Gastrocnemius medialis (tissue), 4 donors: ENCODE data around the gene CPED1. TPM values are rescaled to one million over a fixed set of nuclear protein-coding genes. Genes with fewer than 3 reads are reported as not detected.

Experiments used
- ATAC-seq, 2 donors: fragments of 150-250 bp; one replicate each; pipeline ENCODE4 v1.9.1; 2016
- DNase-seq, 2 donors: peaks; one replicate each; pipeline ENCODE4 v3.0.0-alpha.2; 2019
- H3K27ac ChIP-seq, 4 donors: fragments of 200-600 bp; sonication (generic); 1 replicate in 1 of 4; 2 replicates in 3 of 4; pipeline ENCODE4 v1.5.1; 2016 to 2018; ENCODE audit warnings: mild to moderate bottlenecking in 2 of 4, moderate library complexity in 1 of 4
- H3K27me3 ChIP-seq, 3 donors: fragments of 200-600 bp; sonication (generic) in 2 of 3; 1 replicate in 1 of 3; 2 replicates in 2 of 3; pipeline versions ENCODE4 v1.5.1 to v1.6.0; 2016 to 2019; ENCODE audit warnings: mild to moderate bottlenecking in 1 of 3, moderate library complexity in 1 of 3
- H3K36me3 ChIP-seq, 2 donors: fragments of 200-600 bp; sonication (generic) in 1 of 2; one replicate each; pipeline ENCODE4 v1.5.1; 2017 to 2018
- H3K4me1 ChIP-seq, 2 donors: fragments of 200-600 bp; sonication (generic) in 1 of 2; one replicate each; pipeline ENCODE4 v1.5.1; 2016 to 2017; ENCODE audit warnings: mild to moderate bottlenecking in 2 of 2
- H3K4me3 ChIP-seq, 4 donors: fragments of 200-600 bp; sonication (generic) in 3 of 4; 1 replicate in 1 of 4; 2 replicates in 3 of 4; pipeline ENCODE4 v1.5.1; 2016 to 2019; ENCODE audit warnings: mild to moderate bottlenecking in 2 of 4
- H3K9me3 ChIP-seq, 3 donors: fragments of 200-600 bp; sonication (generic) in 2 of 3; 1 replicate in 1 of 3; 2 replicates in 2 of 3; pipeline ENCODE4 v1.5.1; 2016 to 2019
- POLR2A ChIP-seq, 2 donors: fragments of 450-650 bp; IDR thresholded peaks; one replicate each; pipeline ENCODE4 v1.6.1; 2017; ENCODE audit warnings: antibody characterized with exemption in 2 of 2, mild to moderate bottlenecking in 2 of 2, moderate library complexity in 2 of 2
- in situ Hi-C, 4 donors: fragments of 200-750 bp; cut with MboI; loops; one replicate each; pipeline versions ENCODE4 v1.15.0 to v1.8.0; 2017; ENCODE audit warnings: low sequenced_read_pairs in 4 of 4
- intact Hi-C: fragments of 100-400 bp; cut with DNase I; formaldehyde crosslinking; loops from one replicate; pipeline ENCODE4 v1.15.1; 2023; ENCODE audit warnings: low total_unique reads
- total RNA-seq, 4 donors: library from RNA; depleted of rRNA; stranded (reverse); fragments of >200 nt; gene quantifications; one replicate each; pipeline versions ENCODE4 v1.1.0 to v1.2.3, GENCODE V29; 2016
- TF ChIP-seq, protein P1 (sequence below), 5 experiments: fragments of 450-650 bp in 3 of 5; fragments of 200-600 bp in 2 of 5; sonication (generic) in 2 of 5; IDR thresholded peaks in 4 of 5; conservative IDR thresholded peaks in 1 of 5; 1 replicate in 4 of 5; 2 replicates in 1 of 5; pipeline ENCODE4 v1.5.1; 2016 to 2019; ENCODE audit warnings: antibody characterized with exemption in 5 of 5, mild to moderate bottlenecking in 3 of 5, moderate library complexity in 3 of 5

The CPED1 gene
- total RNA-seq, 4 donors from 2014 or later, result 4.8 to 35.5 (median 34.1) TPM

DNA sequence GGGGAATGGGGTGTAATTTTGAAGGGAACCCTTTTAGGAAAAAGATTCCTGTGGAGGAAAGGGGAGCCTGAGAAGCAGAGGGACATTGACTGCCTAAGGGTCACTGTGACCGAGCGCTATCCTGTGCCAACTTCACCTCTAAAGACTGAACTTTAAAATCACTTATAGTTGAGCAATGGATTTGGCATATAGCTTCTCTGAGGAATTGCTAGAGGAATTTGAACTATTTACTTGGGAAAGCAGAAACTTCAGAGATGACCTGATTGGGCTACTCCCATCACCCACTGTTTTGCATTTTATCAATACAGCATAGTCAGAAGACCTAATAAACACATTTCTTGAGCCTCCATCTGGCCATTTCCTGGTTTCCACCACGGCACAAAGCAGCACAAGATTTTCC lies 316.6 kb downstream of the CPED1 start:
- no peak for DNase-seq
- in situ Hi-C loops, result no loop called here
- Histone ChIP-seq H3K27me3 (no peaks in the 10 kb centered on the region), H3K4me3 (no peak overlapping the region), H3K9me3 (no peaks in the 10 kb centered on the region), H3K36me3 (no peaks in the 10 kb centered on the region), H3K27ac (no peak overlapping the region), H3K4me1 (no peaks in the 10 kb centered on the region)
- TF ChIP-seq, protein P1, sequence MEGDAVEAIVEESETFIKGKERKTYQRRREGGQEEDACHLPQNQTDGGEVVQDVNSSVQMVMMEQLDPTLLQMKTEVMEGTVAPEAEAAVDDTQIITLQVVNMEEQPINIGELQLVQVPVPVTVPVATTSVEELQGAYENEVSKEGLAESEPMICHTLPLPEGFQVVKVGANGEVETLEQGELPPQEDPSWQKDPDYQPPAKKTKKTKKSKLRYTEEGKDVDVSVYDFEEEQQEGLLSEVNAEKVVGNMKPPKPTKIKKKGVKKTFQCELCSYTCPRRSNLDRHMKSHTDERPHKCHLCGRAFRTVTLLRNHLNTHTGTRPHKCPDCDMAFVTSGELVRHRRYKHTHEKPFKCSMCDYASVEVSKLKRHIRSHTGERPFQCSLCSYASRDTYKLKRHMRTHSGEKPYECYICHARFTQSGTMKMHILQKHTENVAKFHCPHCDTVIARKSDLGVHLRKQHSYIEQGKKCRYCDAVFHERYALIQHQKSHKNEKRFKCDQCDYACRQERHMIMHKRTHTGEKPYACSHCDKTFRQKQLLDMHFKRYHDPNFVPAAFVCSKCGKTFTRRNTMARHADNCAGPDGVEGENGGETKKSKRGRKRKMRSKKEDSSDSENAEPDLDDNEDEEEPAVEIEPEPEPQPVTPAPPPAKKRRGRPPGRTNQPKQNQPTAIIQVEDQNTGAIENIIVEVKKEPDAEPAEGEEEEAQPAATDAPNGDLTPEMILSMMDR (IDR thresholded peaks at IDR 0.05 in 4 of 5, conservative IDR thresholded peaks at IDR 0.05 in 1 of 5), result no peak
- TF ChIP-seq POLR2A (IDR thresholded peaks at IDR 0.05), result no peak
- no peak for ATAC-seq
- intact Hi-C loops, result no loop called here

DNA sequence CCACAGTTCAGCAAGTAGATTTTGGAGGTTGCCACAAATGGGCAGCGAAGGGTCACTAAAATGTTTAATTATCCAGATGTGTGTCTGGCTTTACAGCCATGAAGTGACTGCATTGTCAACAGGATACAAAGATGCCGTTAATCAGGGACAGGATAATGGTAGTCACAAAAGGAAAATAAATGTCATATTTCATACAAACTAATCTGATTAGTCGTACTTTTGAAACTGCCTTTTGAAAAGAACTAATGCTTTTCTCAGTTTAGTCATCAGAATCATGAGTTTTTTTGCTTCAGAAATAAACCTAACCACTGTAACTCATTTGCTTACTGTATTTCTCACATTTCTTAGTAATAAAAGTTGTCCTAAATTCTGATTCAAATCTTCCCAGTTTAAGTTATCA lies 318.1 kb downstream of the CPED1 start:
- no peak for ATAC-seq
- DNase-seq, result no peak
- intact Hi-C loops (no loop called here), in situ Hi-C loops (no loop called here)
- Histone ChIP-seq H3K27ac (no peak overlapping the region), H3K4me1 (no peaks in the 10 kb centered on the region), H3K27me3 (no peaks in the 10 kb centered on the region), H3K9me3 (no peaks in the 10 kb centered on the region), H3K4me3 (no peak overlapping the region), H3K36me3 (no peaks in the 10 kb centered on the region)
- no peak for TF ChIP-seq POLR2A (IDR thresholded peaks at IDR 0.05)
- TF ChIP-seq, protein P1 (IDR thresholded peaks at IDR 0.05 in 4 of 5, conservative IDR thresholded peaks at IDR 0.05 in 1 of 5), result no peak

DNA sequence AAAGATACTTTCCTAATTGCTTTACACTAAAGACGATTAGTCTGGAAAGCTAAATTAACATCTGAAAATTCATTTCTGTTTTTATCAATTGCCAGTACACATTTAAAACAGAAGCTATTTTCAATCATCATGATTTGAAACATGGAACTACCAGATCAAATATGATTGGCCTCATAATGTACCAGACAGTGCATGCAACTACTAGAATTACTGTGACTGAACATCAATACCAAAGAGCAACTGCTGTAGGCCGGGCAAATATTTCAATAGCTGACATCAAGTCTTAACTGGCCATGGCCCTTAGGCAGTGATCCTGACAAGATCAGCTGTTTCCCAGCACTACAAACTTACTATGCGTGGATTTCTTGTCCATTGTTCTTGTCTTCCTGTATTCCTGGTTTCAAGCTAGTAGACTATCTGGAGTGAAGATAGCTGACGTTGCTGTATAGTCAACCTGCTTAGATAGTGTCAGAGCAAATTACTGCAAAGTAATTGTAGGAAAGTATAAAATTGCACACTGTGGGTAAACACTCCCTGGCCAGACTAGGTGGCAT lies 318.6 kb downstream of the CPED1 start:
- intact Hi-C loops (no loop called here), in situ Hi-C loops (no loop called here)
- Histone ChIP-seq H3K27ac (no peak overlapping the region), H3K4me1 (no peaks in the 10 kb centered on the region), H3K9me3 (no peaks in the 10 kb centered on the region), H3K4me3 (no peak overlapping the region), H3K36me3 (no peaks in the 10 kb centered on the region), H3K27me3 (no peaks in the 10 kb centered on the region)
- DNase-seq (no peak), ATAC-seq (no peak)
- TF ChIP-seq, protein P1 (IDR thresholded peaks at IDR 0.05 in 4 of 5, conservative IDR thresholded peaks at IDR 0.05 in 1 of 5), result no peak
- no peak for TF ChIP-seq POLR2A (IDR thresholded peaks at IDR 0.05)

DNA sequence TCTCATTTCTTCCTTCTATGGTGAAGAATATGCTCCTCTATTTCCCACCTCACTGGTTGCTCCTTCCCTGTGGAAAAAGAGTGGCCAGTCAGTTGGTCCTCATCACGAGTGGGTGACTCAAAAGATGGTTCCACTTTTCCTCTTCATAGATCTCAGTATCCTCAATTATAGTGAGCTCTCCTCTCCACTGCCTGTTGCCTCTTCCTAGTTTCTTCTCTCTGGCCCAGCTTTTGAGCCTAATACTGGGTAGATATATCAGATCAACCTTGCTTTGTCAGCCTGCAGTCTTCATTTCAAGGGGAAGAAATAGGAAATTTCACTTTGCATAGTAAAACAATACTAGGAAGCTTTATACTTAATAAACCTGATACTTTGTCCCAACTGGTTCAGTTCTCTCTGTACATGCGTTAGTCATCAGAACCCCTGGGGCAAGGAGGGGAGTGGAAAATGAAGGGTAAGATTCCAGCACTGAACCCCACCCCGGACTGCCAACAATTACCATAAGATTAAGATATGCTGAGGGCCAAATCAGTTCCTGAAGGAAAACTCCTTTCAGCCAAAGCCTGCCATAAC lies 324.8 kb downstream of the CPED1 start:
- no peaks in the 10 kb centered on the region for H3K27me3 ChIP-seq
- intact Hi-C loops, result no loop called here
- no peaks in the 10 kb centered on the region for H3K36me3 ChIP-seq
- H3K4me3 ChIP-seq, result no peak overlapping the region
- TF ChIP-seq, protein P1 (IDR thresholded peaks at IDR 0.05 in 4 of 5, conservative IDR thresholded peaks at IDR 0.05 in 1 of 5), result no peak
- TF ChIP-seq POLR2A (IDR thresholded peaks at IDR 0.05), result no peak
- no peaks in the 10 kb centered on the region for H3K9me3 ChIP-seq
- no peak overlapping the region for H3K27ac ChIP-seq
- DNase-seq, result no peak
- in situ Hi-C loops, result no loop called here
- H3K4me1 ChIP-seq, result no peaks in the 10 kb centered on the region
- peak in 1 of 2 donors; percentile 42 for ATAC-seq
